CD4-positive, alpha-beta T cell (primary cell): ENCODE results near the gene NDUFB5. TPM values are rescaled to one million over a fixed set of nuclear protein-coding genes. Genes with fewer than 3 reads are reported as not detected.
"Not testable (repeated sequence)": the region's sequence is repeated elsewhere in the genome, so short reads cannot be mapped to it uniquely, and the experiment has no call there.

ENCODE experiments used
- ATAC-seq: fragments of 200-7000 bp; cut with Tn5 transposase; one replicate; pipeline ENCODE4 v1.10.0; 2022; ENCODE audit warnings: mild to moderate bottlenecking; ENCODE audit not compliant: poor library complexity
- CTCF ChIA-PET: fragments of 350-600 bp; sonication (Branson Sonifier 250); formaldehyde crosslinking; loops from one replicate; lab custom pipeline; 2021; ENCODE audit warnings: antibody characterized with exemption, inconsistent platforms; lab: Charles Lee
- POLR2A ChIA-PET: fragments of 350-600 bp; sonication (Branson Sonifier 250); formaldehyde crosslinking; loops from one replicate; lab custom pipeline; 2021; ENCODE audit warnings: antibody characterized with exemption, inconsistent platforms; lab: Charles Lee
- DNase-seq, 14 experiments: peaks; one replicate each; pipeline ENCODE4 v3.0.0-alpha.2; 2013 to 2020; ENCODE audit warnings: mixed read lengths in 2 of 14
- H3K27ac ChIP-seq, 2 donors: one replicate each; pipeline versions ENCODE4 v1.5.1 to v1.7.0; 2013; ENCODE audit warnings: low read length in 2 of 2, low read depth in 1 of 2, mild to moderate bottlenecking in 1 of 2
- H3K27me3 ChIP-seq, 2 experiments: 1 replicate in 1 of 2; 2 replicates in 1 of 2; pipeline versions ENCODE4 v1.6.1 to v1.7.0; 2013; ENCODE audit warnings: low read length in 2 of 2, control low read depth in 1 of 2, mild to moderate bottlenecking in 1 of 2, moderate library complexity in 1 of 2; ENCODE audit not compliant: insufficient read depth in 2 of 2, control insufficient read depth in 1 of 2
- H3K36me3 ChIP-seq: one replicate; pipeline ENCODE4 v1.6.1; 2013; ENCODE audit warnings: low read length, control low read depth; ENCODE audit not compliant: insufficient read depth
- H3K4me1 ChIP-seq: one replicate; pipeline ENCODE4 v1.6.1; 2013; ENCODE audit warnings: low read length, control low read depth; ENCODE audit not compliant: insufficient read depth
- H3K4me3 ChIP-seq: one replicate; pipeline ENCODE4 v1.5.1; 2013; ENCODE audit warnings: mild to moderate bottlenecking, low read length, moderate library complexity
- H3K9me3 ChIP-seq, 2 experiments: 1 replicate in 1 of 2; 2 replicates in 1 of 2; pipeline versions ENCODE4 v1.6.1 to v1.7.0; 2013; ENCODE audit warnings: low read length in 2 of 2, mild to moderate bottlenecking in 2 of 2, control low read depth in 1 of 2, moderate library complexity in 1 of 2; ENCODE audit not compliant: control insufficient read depth in 1 of 2, insufficient read depth in 1 of 2
- H3K27ac Mint-ChIP-seq: one replicate; pipeline ENCODE4 v1.8.0; 2020; ENCODE audit warnings: mixed read lengths
- H3K27me3 Mint-ChIP-seq: one replicate; pipeline ENCODE4 v1.8.0; 2021; ENCODE audit warnings: mixed read lengths
- H3K36me3 Mint-ChIP-seq: one replicate; pipeline ENCODE4 v1.8.0; 2021; ENCODE audit warnings: low read depth, mixed read lengths
- H3K4me1 Mint-ChIP-seq: one replicate; pipeline ENCODE4 v1.8.0; 2021; ENCODE audit warnings: low read depth, mixed read lengths
- H3K4me3 Mint-ChIP-seq: one replicate; pipeline ENCODE4 v1.8.0; 2020; ENCODE audit warnings: mild to moderate bottlenecking, mixed read lengths
- H3K9me3 Mint-ChIP-seq: one replicate; pipeline ENCODE4 v1.8.0; 2020; ENCODE audit warnings: mixed read lengths
- intact Hi-C, 2 experiments: fragments of 100-400 bp; cut with DNase I in 1 of 2; cut with micrococcal nuclease in 1 of 2; formaldehyde crosslinking; loops; one replicate each; pipeline versions ENCODE4 v1.15.1 to v1.9.0; 2023 to 2025; cut with DNase I, micrococcal nuclease
- total RNA-seq, 174 experiments: library from RNA in 2 of 174; stranded (reverse) in 2 of 174; gene quantifications; one replicate each; pipeline ENCODE4 v1.2.3 and lab custom pipeline; 2021 to 2026
- TF ChIP-seq, protein P1 (sequence below): fragments of 200-600 bp; IDR thresholded peaks from one replicate; pipeline ENCODE4 v1.8.0; 2022; ENCODE audit warnings: antibody characterized with exemption, mild to moderate bottlenecking

NDUFB5 gene
- total RNA-seq, 2 experiments from 2014 or later, result 20.3 to 24.2 TPM

DNA sequence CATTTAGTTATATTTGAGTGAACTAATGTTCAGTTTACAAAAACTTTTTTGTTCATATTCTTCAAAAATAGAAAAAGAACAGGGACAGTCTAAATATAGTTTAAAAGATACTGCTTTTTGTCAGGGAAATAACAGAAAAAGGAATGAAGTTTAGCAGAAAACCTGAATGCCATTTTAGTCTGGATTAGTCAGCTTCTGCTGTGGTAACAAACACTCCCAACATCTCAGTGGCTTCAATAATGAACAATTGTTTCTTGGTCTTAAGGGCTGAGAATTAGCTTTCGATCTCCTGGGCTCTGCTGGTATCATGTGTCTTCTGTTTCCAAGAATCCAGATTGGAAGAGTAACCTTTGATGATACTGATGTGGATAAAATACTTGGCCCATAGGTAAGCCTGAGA is 35.9 kb downstream of the NDUFB5 start:
- H3K4me1 Mint-ChIP-seq, result no peaks in the 10 kb centered on the region
- H3K27ac Mint-ChIP-seq, result no peak overlapping the region
- Histone ChIP-seq H3K4me3 (no peak overlapping the region), H3K27me3 (no peaks in the 10 kb centered on the region), H3K9me3 (no peaks in the 10 kb centered on the region), H3K27ac (no peak overlapping the region), H3K36me3 (no peaks in the 10 kb centered on the region), H3K4me1 (no peaks in the 10 kb centered on the region)
- no peak overlapping the region for H3K4me3 Mint-ChIP-seq
- CTCF ChIA-PET, result no interaction called here
- no peaks in the 10 kb centered on the region for H3K9me3 Mint-ChIP-seq
- H3K36me3 Mint-ChIP-seq, result no peaks in the 10 kb centered on the region
- DNase-seq, result no peak
- no peaks in the 10 kb centered on the region for H3K27me3 Mint-ChIP-seq
- ATAC-seq, result no peak
- intact Hi-C loops, result no loop called here
- TF ChIP-seq, protein P1, sequence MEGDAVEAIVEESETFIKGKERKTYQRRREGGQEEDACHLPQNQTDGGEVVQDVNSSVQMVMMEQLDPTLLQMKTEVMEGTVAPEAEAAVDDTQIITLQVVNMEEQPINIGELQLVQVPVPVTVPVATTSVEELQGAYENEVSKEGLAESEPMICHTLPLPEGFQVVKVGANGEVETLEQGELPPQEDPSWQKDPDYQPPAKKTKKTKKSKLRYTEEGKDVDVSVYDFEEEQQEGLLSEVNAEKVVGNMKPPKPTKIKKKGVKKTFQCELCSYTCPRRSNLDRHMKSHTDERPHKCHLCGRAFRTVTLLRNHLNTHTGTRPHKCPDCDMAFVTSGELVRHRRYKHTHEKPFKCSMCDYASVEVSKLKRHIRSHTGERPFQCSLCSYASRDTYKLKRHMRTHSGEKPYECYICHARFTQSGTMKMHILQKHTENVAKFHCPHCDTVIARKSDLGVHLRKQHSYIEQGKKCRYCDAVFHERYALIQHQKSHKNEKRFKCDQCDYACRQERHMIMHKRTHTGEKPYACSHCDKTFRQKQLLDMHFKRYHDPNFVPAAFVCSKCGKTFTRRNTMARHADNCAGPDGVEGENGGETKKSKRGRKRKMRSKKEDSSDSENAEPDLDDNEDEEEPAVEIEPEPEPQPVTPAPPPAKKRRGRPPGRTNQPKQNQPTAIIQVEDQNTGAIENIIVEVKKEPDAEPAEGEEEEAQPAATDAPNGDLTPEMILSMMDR, result no peak
- POLR2A ChIA-PET, result no interaction called here

DNA sequence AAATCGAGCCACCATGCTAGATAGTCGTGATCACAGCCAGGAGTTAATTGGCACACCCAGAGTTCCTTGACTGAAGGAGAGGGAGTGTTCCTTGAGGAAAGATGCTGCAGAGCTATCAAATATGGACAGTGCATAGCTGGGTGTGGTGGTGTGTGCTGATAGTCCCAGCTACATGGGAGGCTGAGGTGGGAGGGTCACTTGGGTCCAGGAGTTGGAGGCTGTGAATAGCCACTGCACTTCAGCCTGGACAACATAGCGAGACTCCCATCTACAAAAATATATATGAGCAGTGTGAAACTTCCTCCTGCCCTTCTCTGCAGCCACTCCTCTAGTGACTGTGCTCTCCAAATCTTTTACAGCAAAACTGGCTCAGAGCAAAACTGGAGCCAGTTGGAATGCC is 38.3 kb downstream of the NDUFB5 start:
- CTCF ChIA-PET, result no interaction called here
- Mint-ChIP-seq H3K4me1 (no peaks in the 10 kb centered on the region), H3K27me3 (no peaks in the 10 kb centered on the region), H3K27ac (no peak overlapping the region), H3K4me3 (no peak overlapping the region), H3K9me3 (no peaks in the 10 kb centered on the region), H3K36me3 (no peaks in the 10 kb centered on the region)
- Histone ChIP-seq H3K27ac (no peak overlapping the region), H3K36me3 (no peaks in the 10 kb centered on the region), H3K4me1 (no peaks in the 10 kb centered on the region), H3K9me3 (no peaks in the 10 kb centered on the region), H3K4me3 (no peak overlapping the region), H3K27me3 (no peaks in the 10 kb centered on the region)
- TF ChIP-seq, protein P1, result no peak
- DNase-seq, result no peak
- ATAC-seq, result no peak
- intact Hi-C loops, result no loop called here
- POLR2A ChIA-PET, result no interaction called here

DNA sequence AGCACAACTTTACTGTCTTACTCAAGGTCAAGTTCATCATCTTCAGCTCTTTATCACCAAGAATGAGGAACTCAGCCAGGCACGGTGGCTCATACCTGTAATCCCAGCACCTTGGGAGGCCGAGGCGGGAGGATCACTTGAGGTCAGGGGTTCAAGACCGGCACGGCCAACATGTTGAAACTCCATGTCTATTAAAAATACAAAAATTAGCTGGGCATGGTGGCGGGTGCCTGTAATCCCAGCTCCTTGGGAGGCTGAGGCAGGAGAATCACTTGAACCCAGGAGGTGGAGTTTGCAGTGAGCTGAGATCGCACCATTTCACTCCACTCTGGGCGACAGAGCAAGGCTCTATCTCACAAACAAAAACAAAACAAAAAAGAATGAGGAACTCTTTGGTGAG is 39.2 kb downstream of the NDUFB5 start:
- DNase-seq, H3K4me3 Mint-ChIP-seq, intact Hi-C loops, H3K27me3 Mint-ChIP-seq, H3K27ac Mint-ChIP-seq, H3K9me3 Mint-ChIP-seq, ATAC-seq, H3K4me1 ChIP-seq, CTCF ChIA-PET, H3K36me3 Mint-ChIP-seq, H3K4me1 Mint-ChIP-seq, H3K27me3 ChIP-seq, POLR2A ChIA-PET, H3K27ac ChIP-seq, H3K4me3 ChIP-seq, H3K9me3 ChIP-seq, H3K36me3 ChIP-seq: not testable (repeated sequence)

DNA sequence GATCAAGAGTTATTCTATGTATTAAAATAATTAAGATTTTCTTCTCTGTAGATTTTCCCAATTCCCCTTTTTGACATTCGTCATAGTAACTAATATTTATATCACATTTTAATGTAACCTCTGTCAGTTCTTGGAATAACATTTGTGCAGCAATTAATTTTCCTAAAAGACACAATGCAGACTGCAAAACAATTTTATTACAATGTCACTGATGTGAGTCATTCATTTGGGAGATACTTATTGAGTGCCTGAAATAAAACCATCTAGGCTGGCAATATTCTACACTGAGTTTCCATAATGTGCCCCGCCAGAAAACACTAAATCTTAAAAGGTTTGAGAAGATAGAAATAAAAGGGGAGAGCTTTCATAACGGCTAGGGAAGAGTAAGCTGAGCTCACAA is 41.6 kb downstream of the NDUFB5 start:
- H3K27me3 Mint-ChIP-seq, result no peaks in the 10 kb centered on the region
- Histone ChIP-seq H3K36me3 (no peaks in the 10 kb centered on the region), H3K27me3 (no peaks in the 10 kb centered on the region), H3K4me3 (no peak overlapping the region), H3K9me3 (peaks cover 0 to 5% of the 10 kb centered on the region in 2 experiments), H3K4me1 (peaks cover 5% of the 10 kb centered on the region), H3K27ac (no peak overlapping the region)
- H3K4me3 Mint-ChIP-seq, result no peak overlapping the region
- H3K9me3 Mint-ChIP-seq, result no peaks in the 10 kb centered on the region
- TF ChIP-seq, protein P1, result no peak
- no peak for DNase-seq
- ATAC-seq, result no peak
- intact Hi-C loops, result loop anchor here in 1 of 2 experiments (5.0 kb wide), 1 partner anchor 39 kb away; no protein-coding TSS in a partner anchor
- ChIA-PET POLR2A (no interaction called here), CTCF (no interaction called here)
- no peak overlapping the region for H3K27ac Mint-ChIP-seq
- H3K36me3 Mint-ChIP-seq, result no peaks in the 10 kb centered on the region
- no peaks in the 10 kb centered on the region for H3K4me1 Mint-ChIP-seq
